Mammary epithelial cell (primary cell): ENCODE data around the gene PAPOLG.

ENCODE experiments used
- CTCF ChIP-seq, 2 donors: IDR thresholded peaks in 1 of 2; conservative IDR thresholded peaks in 1 of 2; 2 replicates each; pipeline ENCODE4 v1.5.1; 2011 to 2012; ENCODE audit warnings: inconsistent platforms in 2 of 2, low read length in 2 of 2, mild to moderate bottlenecking in 2 of 2, control low read depth in 1 of 2, low read depth in 1 of 2; ENCODE audit not compliant: insufficient read depth in 1 of 2; ENCODE audit errors: extremely low read depth in 1 of 2
- EZH2 ChIP-seq: IDR thresholded peaks from 2 replicates; pipeline ENCODE4 v1.6.1; 2012; ENCODE audit warnings: low read length, inconsistent platforms, borderline replicate concordance

GRCh38 chr2:60738679-60739078, 17.4 kb upstream of the PAPOLG start:
- TF ChIP-seq CTCF (conservative IDR thresholded peaks at IDR 0.05 in 1 of 2, IDR thresholded peaks at IDR 0.05 in 1 of 2; ENCODE audit: extremely low read depth in 1 of 2, insufficient read depth in 1 of 2, low read depth in 1 of 2, low read length in 2 of 2) (no peak), EZH2 (no peak)
